CD14-positive monocyte (primary cell): Measurements from ENCODE around the gene UNKL. TPM values are rescaled to one million over a fixed set of nuclear protein-coding genes. Genes with fewer than 3 reads are reported as not detected.

ENCODE experiments used
- DNase-seq, 3 donors: peaks; one replicate each; pipeline ENCODE4 v3.0.0-alpha.2; 2011 to 2022
- H2AFZ ChIP-seq: 2 replicates; pipeline ENCODE4 v1.6.0; 2012; ENCODE audit warnings: mild to moderate bottlenecking, low read depth, low read length, inconsistent platforms; ENCODE audit not compliant: insufficient read depth, poor library complexity, severe bottlenecking
- H3K27ac ChIP-seq, 2 donors: 1 replicate in 1 of 2; 2 replicates in 1 of 2; pipeline ENCODE4 v1.5.1; 2012 to 2013; ENCODE audit warnings: low read length in 2 of 2, control low read depth in 1 of 2, inconsistent platforms in 1 of 2, low read depth in 1 of 2, mild to moderate bottlenecking in 1 of 2
- H3K27me3 ChIP-seq, 2 donors: one replicate each; pipeline versions ENCODE4 v1.6.0 to v1.6.1; 2011 to 2013; ENCODE audit warnings: low read length in 2 of 2; ENCODE audit not compliant: control insufficient read depth in 2 of 2, insufficient read depth in 2 of 2
- H3K36me3 ChIP-seq, 2 donors: replicated peaks in 1 of 2; 1 replicate in 1 of 2; 2 replicates in 1 of 2; pipeline versions ENCODE4 v1.5.1 to v1.6.1; 2012 to 2013; ENCODE audit warnings: low read length in 2 of 2, control low read depth in 1 of 2, inconsistent platforms in 1 of 2, mild to moderate bottlenecking in 1 of 2; ENCODE audit not compliant: insufficient read depth in 2 of 2, control insufficient read depth in 1 of 2
- H3K4me1 ChIP-seq, 2 donors: 1 replicate in 1 of 2; 2 replicates in 1 of 2; pipeline versions ENCODE4 v1.5.1 to v1.6.1; 2012 to 2013; ENCODE audit warnings: low read length in 2 of 2, control low read depth in 1 of 2, inconsistent platforms in 1 of 2, mild to moderate bottlenecking in 1 of 2, moderate library complexity in 1 of 2; ENCODE audit not compliant: insufficient read depth in 2 of 2, control insufficient read depth in 1 of 2
- H3K4me2 ChIP-seq: replicated peaks from 2 replicates; pipeline ENCODE3; 2012; ENCODE audit warnings: low read length, moderate library complexity, mild to moderate bottlenecking; ENCODE audit not compliant: poor library complexity, severe bottlenecking; ENCODE audit errors: extremely low read depth
- H3K4me3 ChIP-seq, 3 experiments: fragments of 200-600 bp in 1 of 3; sonication (generic) in 1 of 3; replicated peaks in 1 of 3; 1 replicate in 2 of 3; 2 replicates in 1 of 3; pipeline ENCODE4 v1.5.1; 2011 to 2013; ENCODE audit warnings: low read length in 3 of 3, mild to moderate bottlenecking in 3 of 3, control low read depth in 2 of 3, low read depth in 2 of 3, inconsistent platforms in 1 of 3, moderate library complexity in 1 of 3
- H3K79me2 ChIP-seq: 2 replicates; pipeline ENCODE4 v1.6.0; 2012; ENCODE audit warnings: mild to moderate bottlenecking, control low read depth, inconsistent platforms, low read length, moderate library complexity; ENCODE audit not compliant: insufficient read depth
- H3K9ac ChIP-seq: 2 replicates; pipeline ENCODE4 v1.6.0; 2017; ENCODE audit warnings: low read length, mild to moderate bottlenecking; ENCODE audit not compliant: insufficient read depth, poor library complexity, severe bottlenecking
- H3K9me3 ChIP-seq, 2 donors: replicated peaks in 1 of 2; 1 replicate in 1 of 2; 2 replicates in 1 of 2; pipeline versions ENCODE4 v1.5.1 to v1.6.1; 2012 to 2013; ENCODE audit warnings: low read length in 2 of 2, control low read depth in 1 of 2; ENCODE audit not compliant: control insufficient read depth in 1 of 2, insufficient read depth in 1 of 2
- H4K20me1 ChIP-seq: 2 replicates; pipeline ENCODE4 v1.6.0; 2012; ENCODE audit warnings: mild to moderate bottlenecking, low read length, control low read depth, moderate library complexity; ENCODE audit not compliant: insufficient read depth
- H3K27ac Mint-ChIP-seq, 7 donors: one replicate each; pipeline ENCODE4 v1.8.0; 2020; ENCODE audit warnings: mild to moderate bottlenecking in 7 of 7, mixed read lengths in 7 of 7, moderate library complexity in 6 of 7, inconsistent platforms in 2 of 7
- H3K27me3 Mint-ChIP-seq, 3 donors: one replicate each; pipeline ENCODE4 v1.8.0; 2021 to 2022; ENCODE audit warnings: low read depth in 3 of 3, mild to moderate bottlenecking in 3 of 3, mixed read lengths in 3 of 3, moderate library complexity in 3 of 3, inconsistent platforms in 1 of 3
- H3K36me3 Mint-ChIP-seq, 2 donors: one replicate each; pipeline ENCODE4 v1.8.0; 2020; ENCODE audit warnings: mixed read lengths in 2 of 2, inconsistent platforms in 1 of 2, mild to moderate bottlenecking in 1 of 2
- H3K4me1 Mint-ChIP-seq: one replicate; pipeline ENCODE4 v1.8.0; 2020; ENCODE audit warnings: mild to moderate bottlenecking, mixed read lengths
- H3K4me3 Mint-ChIP-seq, 2 donors: one replicate each; pipeline ENCODE4 v1.8.0; 2020; ENCODE audit warnings: mild to moderate bottlenecking in 2 of 2, mixed read lengths in 2 of 2, moderate library complexity in 1 of 2
- H3K9me3 Mint-ChIP-seq, 7 donors: one replicate each; pipeline ENCODE4 v1.8.0; 2020 to 2022; ENCODE audit warnings: mixed read lengths in 7 of 7, mild to moderate bottlenecking in 6 of 7, moderate library complexity in 6 of 7, inconsistent platforms in 2 of 7
- WGBS: methylation state at CpG from one replicate; pipeline ENCODE4 v1.1.5; 2013; ENCODE audit warnings: missing lambda C conversion rate; ENCODE audit not compliant: insufficient coverage; 5-methylcytosine and 5-hydroxymethylcytosine counted together
- intact Hi-C, 2 donors: fragments of 100-400 bp; cut with micrococcal nuclease; formaldehyde crosslinking; loops; one replicate each; pipeline versions ENCODE4 v1.15.0 to v1.15.1; 2023
- polyA plus RNA-seq, 3 donors: library from polyadenylated mRNA; depleted of rRNA in 1 of 3; unstranded in 2 of 3; stranded (reverse) in 1 of 3; fragments of 300-500 nt in 2 of 3; fragments of >200 nt in 1 of 3; fragmentation: Illumina TruSeq in 2 of 3; gene quantifications; 1 replicate in 2 of 3; 2 replicates in 1 of 3; pipeline ENCODE4 v1.2.3, GENCODE V29; 2012 to 2021
- TF ChIP-seq, protein P1 (sequence below): fragments of 200-600 bp; IDR thresholded peaks from one replicate; pipeline ENCODE4 v1.8.0; 2022; ENCODE audit warnings: antibody characterized with exemption, mild to moderate bottlenecking

Gene UNKL
- polyA plus RNA-seq, 3 donors, result 1.2 to 19.9 (median 2.2) TPM

DNA sequence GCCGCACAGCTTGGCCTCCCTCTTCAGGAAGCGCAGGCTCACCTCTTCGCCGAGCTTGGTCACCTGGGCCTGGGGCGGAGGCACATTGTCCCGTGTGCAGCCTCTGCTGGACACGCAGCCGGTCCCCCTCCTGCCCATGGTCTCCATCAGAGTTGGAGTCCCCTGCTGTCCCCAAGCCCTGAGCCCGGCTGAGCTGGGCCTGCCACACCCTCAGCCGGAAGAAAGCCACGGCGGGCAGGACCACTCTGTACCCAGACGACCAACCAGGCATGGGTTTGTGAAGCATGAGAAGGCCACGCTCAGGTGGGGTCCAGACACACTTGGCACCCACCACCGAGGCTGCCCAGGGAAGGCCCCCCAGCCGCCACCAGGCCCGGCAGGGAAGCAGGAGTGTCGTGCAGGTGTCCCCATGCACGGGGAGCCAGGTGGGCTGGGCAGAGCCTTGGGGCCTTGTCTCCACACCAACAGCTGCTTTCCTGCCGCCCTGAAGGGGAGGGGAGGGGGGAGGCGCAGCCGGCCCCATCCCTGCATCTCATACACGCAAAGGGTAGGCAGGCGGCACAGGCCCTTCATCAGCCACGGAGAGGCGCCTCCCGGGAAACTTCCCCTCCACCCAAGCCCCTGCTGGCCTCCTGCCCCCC, 24.7 kb upstream of the UNKL start:
- Histone ChIP-seq H3K9ac (no peak overlapping the region), H3K4me2 (no peak overlapping the region), H3K36me3 (peaks cover 0 to 4% of the 10 kb centered on the region in 2 donors), H4K20me1 (no peaks in the 10 kb centered on the region), H3K27ac (no peak overlapping the region), H2AFZ (no peak overlapping the region), H3K79me2 (no peaks in the 10 kb centered on the region), H3K9me3 (no peaks in the 10 kb centered on the region), H3K4me1 (no peaks in the 10 kb centered on the region), H3K27me3 (no peaks in the 10 kb centered on the region), H3K4me3 (no peak overlapping the region)
- Mint-ChIP-seq H3K36me3 (peaks cover 0 to 15% of the 10 kb centered on the region in 2 donors), H3K27ac (no peak overlapping the region), H3K4me3 (no peak overlapping the region), H3K27me3 (peaks cover 0 to 3% (median 2%) of the 10 kb centered on the region in 3 donors), H3K4me1 (no peaks in the 10 kb centered on the region), H3K9me3 (no peaks in the 10 kb centered on the region)
- 94% methylated on average over 13 of the region's 27 CpGs for WGBS
- DNase-seq, result no peak
- TF ChIP-seq, protein P1, sequence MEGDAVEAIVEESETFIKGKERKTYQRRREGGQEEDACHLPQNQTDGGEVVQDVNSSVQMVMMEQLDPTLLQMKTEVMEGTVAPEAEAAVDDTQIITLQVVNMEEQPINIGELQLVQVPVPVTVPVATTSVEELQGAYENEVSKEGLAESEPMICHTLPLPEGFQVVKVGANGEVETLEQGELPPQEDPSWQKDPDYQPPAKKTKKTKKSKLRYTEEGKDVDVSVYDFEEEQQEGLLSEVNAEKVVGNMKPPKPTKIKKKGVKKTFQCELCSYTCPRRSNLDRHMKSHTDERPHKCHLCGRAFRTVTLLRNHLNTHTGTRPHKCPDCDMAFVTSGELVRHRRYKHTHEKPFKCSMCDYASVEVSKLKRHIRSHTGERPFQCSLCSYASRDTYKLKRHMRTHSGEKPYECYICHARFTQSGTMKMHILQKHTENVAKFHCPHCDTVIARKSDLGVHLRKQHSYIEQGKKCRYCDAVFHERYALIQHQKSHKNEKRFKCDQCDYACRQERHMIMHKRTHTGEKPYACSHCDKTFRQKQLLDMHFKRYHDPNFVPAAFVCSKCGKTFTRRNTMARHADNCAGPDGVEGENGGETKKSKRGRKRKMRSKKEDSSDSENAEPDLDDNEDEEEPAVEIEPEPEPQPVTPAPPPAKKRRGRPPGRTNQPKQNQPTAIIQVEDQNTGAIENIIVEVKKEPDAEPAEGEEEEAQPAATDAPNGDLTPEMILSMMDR, result no peak
- intact Hi-C loops, result no loop called here

DNA sequence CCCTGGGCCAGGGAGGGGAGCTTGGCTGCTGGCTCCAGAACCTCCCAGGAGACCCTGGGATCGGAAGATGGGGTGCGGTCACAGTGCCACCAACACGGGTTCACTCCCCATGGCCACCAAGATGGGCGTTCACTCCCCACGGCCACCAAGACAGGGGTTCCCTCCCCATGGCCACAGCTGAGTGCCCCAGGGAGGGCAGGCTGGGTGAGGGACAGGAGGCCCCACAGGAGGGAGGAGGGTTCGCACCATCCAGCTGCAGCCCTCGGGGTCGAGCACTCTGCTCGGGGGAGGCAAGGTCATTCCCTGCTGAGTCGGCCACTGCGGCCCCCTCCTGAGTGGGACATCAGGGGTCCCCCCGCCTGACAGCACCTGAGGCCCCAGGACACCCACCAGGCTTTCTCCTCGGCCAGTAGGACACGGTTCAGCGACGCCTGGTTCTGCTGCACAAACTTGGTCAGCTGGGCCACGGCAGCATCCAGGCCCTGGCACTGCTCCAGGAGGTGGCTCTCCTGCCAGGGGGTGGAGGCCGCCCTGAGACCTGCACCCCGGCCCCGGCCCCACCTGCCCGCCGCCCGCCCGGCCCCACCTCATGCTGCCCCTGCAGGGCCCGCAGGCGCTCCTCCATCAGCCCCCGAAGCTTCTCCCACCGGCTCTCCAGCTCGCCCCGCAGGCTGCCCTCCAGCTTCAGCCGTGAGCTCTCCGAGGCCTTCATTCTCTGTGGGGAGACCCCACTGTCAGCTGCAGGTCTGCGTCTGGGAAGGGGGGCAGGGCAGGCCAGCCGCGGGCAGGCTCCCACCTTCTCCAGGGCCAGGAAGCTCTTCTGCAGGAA, 23.9 kb upstream of the UNKL start:
- no peaks in the 10 kb centered on the region for H3K4me1 Mint-ChIP-seq
- no peak for DNase-seq
- TF ChIP-seq, protein P1, result no peak
- peaks cover 0 to 6% (median 3%) of the 10 kb centered on the region in 3 donors for H3K27me3 Mint-ChIP-seq
- Histone ChIP-seq H3K36me3 (peaks cover 0 to 4% of the 10 kb centered on the region in 2 donors), H2AFZ (no peak overlapping the region), H3K4me3 (no peak overlapping the region), H3K9me3 (no peaks in the 10 kb centered on the region), H4K20me1 (no peaks in the 10 kb centered on the region), H3K79me2 (no peaks in the 10 kb centered on the region), H3K4me1 (peaks cover 0 to 1% of the 10 kb centered on the region in 2 donors), H3K9ac (no peak overlapping the region), H3K27ac (no peak overlapping the region), H3K4me2 (no peak overlapping the region), H3K27me3 (peaks cover 0 to 6% of the 10 kb centered on the region in 2 donors)
- no peak overlapping the region for H3K27ac Mint-ChIP-seq
- peaks cover 0 to 15% of the 10 kb centered on the region in 2 donors for H3K36me3 Mint-ChIP-seq
- H3K9me3 Mint-ChIP-seq, result no peaks in the 10 kb centered on the region
- intact Hi-C loops, result no loop called here
- no peak overlapping the region for H3K4me3 Mint-ChIP-seq
- WGBS, result 93% methylated on average over 31 of the region's 35 CpGs
